AG09319 (cell line): ENCODE measurements around the gene CD7.
A peak's percentile ranks its signal among the peaks of the same experiment; 100 is the strongest.

ENCODE experiments used
- DNase-seq: peaks from one replicate; pipeline ENCODE4 v3.0.0-alpha.2; 2010; ENCODE audit warnings: low read depth; ENCODE audit errors: extremely low read depth
- TF ChIP-seq, protein P1 (sequence below): IDR thresholded peaks from 2 replicates; pipeline ENCODE4 v1.5.1; 2011; ENCODE audit warnings: low read depth, mild to moderate bottlenecking, inconsistent platforms, low read length, moderate library complexity

CD7 gene

DNA sequence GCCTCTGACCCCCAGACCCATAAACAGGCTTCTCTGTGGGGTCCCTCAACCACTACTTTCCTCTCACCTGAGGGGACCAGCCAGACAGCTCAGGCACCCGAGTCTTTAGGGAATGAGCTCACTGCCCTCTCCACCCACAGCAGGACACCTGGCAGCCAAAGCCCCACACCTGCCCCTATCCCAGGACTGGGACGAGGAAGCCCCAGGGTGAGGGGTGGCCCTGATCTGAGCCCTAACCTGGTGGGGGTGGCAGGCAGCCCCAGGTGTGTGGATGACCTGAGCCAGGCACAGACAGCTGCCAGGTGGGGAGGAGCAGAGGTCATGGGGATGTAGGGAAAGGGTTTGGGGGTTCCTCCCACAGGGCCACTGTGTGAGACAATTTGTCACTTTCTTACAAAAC lies 40.0 kb upstream of the CD7 start:
- TF ChIP-seq, protein P1, sequence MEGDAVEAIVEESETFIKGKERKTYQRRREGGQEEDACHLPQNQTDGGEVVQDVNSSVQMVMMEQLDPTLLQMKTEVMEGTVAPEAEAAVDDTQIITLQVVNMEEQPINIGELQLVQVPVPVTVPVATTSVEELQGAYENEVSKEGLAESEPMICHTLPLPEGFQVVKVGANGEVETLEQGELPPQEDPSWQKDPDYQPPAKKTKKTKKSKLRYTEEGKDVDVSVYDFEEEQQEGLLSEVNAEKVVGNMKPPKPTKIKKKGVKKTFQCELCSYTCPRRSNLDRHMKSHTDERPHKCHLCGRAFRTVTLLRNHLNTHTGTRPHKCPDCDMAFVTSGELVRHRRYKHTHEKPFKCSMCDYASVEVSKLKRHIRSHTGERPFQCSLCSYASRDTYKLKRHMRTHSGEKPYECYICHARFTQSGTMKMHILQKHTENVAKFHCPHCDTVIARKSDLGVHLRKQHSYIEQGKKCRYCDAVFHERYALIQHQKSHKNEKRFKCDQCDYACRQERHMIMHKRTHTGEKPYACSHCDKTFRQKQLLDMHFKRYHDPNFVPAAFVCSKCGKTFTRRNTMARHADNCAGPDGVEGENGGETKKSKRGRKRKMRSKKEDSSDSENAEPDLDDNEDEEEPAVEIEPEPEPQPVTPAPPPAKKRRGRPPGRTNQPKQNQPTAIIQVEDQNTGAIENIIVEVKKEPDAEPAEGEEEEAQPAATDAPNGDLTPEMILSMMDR: no peak
- no peak for DNase-seq

DNA sequence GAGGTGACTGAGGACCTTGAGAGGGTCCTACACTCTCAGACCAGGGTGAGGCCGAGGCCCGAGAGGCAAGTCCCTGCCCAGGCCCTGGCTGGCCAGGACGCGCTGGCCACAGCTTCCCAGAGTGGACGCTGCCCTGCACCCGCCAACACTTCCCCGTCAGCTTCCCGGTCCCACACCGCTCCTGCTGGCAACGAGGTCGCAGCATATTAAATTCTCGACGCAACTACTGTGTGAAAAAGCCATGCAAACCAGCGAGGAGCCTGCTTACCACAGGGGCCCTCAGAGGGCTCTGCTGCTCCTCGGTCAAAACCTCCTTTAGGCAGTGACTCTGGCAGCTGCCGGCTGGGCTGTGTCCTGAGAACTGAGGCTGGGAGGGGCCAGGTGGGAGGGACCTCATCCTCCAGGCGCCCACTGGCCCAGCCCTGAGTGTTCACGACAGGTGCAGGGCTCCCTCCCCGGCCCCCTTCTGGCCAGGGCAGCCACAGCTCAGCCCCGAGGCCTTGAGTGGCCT lies 39.5 kb upstream of the CD7 start:
- no peak for DNase-seq
- TF ChIP-seq, protein P1: no peak

DNA sequence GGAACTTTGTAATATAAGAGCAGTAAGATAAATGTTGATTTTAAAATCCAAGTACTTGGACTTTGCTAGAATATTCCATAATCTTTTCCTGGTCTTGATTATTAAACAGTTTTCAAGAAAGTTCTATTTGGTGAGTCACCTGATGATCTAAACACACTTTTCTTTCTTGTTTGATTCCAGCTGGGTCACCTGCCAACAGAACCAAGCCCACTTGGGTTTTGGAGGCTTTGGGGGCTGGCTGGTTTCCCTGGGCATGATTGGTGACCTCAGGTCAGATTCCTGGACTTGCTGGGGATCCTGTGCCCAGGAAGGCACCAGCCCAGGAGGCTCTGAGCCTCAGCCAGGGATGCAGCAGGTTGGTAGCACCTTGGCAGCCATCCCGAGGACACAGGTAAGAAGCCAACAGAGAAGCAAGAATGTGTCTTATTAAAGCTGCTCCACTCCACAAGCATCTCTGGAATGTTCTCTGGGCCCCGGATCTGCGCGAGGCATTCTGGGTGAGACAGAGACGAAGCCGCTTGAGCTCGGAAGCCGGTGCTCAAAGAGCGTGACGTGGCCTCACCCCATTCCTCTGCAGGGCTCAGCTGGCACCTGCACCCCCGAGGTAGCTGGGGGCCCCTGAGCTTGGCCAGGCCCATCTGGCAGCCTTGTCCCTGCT lies 38.5 kb upstream of the CD7 start:
- TF ChIP-seq, protein P1: no peak
- no peak for DNase-seq

DNA sequence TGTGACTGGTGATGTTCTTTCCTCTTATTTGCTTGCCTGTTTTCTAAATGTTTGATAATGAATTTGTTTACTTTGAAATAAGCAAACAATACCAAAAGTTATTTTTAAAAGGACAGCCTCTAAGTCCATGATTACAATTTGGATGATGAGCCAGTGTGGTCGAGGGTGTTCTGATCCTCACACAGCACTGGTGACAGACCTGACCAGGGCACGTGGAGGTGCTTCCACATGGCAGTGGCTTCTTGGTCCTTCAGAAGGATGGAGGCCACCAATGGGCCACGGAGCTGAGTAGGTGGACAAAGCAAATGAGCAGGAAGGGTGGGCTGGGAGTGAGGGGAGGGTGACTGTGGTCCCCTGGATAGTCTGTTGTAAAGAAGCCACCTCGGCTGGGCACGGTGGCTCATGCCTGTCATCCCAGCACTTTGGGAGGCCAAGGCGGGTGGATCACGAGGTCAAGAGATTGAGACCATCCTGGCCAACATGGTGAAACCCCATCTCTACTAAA lies 37.4 kb upstream of the CD7 start:
- TF ChIP-seq, protein P1: no peak
- DNase-seq: no peak

DNA sequence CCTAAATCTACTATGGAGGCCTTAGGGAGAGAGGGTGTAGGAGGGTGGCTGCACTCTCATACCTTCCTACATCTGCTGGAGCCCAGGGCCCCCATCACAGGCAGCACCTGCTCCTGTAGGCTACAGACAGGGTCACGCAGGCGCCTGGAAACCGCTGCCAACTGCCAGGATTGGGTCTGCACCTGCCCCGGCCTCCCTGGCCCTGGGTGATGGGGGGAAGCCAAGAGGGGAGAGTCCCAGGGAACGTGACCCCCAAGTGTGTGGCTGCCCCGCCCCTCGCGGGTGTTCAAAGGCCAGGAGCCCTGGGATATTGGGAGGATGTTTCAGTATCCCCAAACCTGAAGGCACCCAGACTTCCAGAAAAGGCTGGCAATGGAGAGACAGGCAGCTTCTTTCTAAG lies 36.1 kb upstream of the CD7 start:
- TF ChIP-seq, protein P1: no peak
- DNase-seq: no peak

DNA sequence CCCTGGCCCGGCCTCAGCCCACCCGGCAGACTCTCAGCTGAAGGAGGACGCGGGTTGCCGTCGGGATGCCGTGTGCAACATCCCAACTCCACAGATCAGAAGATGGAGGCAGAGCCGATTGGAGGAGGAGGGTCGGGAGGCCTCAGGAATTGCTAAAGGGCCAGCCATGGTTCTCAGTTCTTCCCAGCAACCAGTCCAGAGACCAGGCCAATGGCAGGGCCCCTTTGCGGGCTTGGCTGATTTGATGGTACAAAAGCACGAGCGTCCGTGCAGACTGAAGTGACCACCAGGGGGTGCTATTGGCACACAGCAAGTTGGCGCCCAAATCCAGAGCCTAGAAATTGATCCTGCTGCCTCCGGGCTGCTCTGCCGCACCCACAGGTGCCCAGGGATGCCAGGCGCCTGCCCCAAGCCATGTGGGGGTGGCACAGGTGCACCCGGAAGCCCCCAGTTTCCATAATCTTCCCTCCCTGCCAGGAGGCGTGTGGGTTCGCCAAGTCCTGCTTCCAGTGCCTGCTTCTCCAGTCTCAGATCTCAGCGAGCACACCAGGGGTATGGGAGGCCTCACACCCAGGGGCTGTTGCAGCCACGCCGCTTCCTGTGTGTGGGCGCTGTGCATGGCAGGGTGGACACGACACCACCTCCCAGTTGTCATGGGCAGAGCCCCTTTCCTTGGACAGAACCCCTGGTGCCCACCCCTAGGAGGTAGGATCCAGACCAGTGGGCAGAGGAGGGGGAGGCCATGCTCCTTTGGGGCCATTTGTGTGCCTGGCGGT lies 34.5 kb upstream of the CD7 start:
- DNase-seq: peak; percentile 64
- TF ChIP-seq, protein P1: peak; percentile 86

DNA sequence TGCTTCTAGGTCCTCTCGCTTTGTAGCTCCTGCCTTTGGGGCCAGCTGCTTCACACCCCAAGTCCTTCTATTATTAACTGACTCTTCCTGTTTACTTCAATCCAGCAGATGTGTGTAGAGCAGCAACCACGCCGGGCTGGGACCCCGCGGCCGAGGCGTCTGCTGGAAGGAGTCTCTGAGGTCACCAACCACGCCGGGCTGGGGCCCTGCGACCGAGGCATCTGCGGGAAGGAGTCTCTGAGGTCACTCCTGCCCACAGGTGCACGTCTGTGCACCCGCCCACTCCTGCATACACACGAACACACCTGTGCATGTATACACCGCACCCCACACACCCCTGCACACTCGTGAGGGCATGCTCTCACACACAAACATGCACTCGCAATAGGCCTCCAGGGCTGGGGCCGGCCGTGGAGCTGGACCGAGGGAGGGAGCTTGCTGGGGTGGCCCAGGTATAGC lies 33.9 kb upstream of the CD7 start:
- TF ChIP-seq, protein P1: no peak
- no peak for DNase-seq
